HG02852 (cell line): Measurements from ENCODE around the gene TRIM28.

ENCODE experiments used
- ATAC-seq: cut with Tn5 transposase; IDR thresholded peaks from one replicate; pipeline ENCODE4 v1.9.1; 2021; ENCODE audit warnings: mild to moderate bottlenecking, moderate library complexity; ENCODE audit not compliant: unreplicated experiment

The TRIM28 gene

DNA sequence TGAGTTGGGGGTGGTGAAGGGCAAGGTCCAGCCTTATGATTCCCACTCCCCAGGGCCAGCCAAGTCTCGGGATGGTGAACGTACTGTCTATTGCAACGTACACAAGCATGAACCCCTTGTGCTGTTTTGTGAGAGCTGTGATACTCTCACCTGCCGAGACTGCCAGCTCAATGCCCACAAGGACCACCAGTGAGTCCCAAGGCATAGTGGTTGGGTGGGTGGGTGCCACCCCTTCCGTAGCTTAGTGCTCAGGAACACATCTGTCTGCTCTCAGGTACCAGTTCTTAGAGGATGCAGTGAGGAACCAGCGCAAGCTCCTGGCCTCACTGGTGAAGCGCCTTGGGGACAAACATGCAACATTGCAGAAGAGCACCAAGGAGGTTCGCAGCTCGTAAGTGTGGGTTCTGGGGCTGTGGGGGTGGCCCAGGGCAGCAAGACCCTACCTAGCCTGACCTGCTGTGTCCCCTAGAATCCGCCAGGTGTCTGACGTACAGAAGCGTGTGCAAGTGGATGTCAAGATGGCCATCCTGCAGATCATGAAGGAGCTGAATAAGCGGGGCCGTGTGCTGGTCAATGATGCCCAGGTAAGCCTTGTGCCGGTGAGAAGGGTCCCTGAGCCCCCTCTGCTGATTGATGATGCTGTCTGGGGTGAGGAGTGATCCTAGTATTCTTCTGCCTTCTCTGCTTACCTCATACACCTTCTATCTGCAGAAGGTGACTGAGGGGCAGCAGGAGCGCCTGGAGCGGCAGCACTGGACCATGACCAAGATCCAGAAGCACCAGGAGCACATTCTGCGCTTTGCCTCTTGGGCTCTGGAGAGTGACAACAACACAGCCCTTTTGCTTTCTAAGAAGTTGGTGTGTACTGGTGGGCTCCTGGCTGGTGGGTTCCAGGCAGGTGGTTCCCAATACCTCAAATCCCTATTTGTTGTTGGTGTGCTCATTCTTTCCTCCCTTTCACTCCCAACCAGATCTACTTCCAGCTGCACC lies 3.8 kb downstream of the TRIM28 start:
- no peak for ATAC-seq

DNA sequence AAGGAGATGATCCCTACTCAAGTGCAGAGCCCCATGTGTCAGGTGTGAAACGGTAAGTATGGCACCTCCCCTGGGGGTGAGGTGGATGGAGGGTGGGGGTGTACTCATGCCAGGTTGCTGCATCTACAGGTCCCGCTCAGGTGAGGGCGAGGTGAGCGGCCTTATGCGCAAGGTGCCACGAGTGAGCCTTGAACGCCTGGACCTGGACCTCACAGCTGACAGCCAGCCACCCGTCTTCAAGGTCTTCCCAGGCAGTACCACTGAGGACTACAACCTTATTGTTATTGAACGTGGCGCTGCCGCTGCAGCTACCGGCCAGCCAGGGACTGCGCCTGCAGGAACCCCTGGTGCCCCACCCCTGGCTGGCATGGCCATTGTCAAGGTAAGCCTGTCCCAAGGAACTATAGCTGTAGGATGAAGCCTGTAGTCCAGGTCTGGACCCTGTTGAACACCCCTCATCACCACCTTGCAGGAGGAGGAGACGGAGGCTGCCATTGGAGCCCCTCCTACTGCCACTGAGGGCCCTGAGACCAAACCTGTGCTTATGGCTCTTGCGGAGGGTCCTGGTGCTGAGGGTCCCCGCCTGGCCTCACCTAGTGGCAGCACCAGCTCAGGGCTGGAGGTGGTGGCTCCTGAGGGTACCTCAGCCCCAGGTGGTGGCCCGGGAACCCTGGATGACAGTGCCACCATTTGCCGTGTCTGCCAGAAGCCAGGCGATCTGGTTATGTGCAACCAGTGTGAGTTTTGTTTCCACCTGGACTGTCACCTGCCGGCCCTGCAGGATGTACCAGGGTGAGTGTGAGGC lies 5.2 kb downstream of the TRIM28 start:
- ATAC-seq = no peak

DNA sequence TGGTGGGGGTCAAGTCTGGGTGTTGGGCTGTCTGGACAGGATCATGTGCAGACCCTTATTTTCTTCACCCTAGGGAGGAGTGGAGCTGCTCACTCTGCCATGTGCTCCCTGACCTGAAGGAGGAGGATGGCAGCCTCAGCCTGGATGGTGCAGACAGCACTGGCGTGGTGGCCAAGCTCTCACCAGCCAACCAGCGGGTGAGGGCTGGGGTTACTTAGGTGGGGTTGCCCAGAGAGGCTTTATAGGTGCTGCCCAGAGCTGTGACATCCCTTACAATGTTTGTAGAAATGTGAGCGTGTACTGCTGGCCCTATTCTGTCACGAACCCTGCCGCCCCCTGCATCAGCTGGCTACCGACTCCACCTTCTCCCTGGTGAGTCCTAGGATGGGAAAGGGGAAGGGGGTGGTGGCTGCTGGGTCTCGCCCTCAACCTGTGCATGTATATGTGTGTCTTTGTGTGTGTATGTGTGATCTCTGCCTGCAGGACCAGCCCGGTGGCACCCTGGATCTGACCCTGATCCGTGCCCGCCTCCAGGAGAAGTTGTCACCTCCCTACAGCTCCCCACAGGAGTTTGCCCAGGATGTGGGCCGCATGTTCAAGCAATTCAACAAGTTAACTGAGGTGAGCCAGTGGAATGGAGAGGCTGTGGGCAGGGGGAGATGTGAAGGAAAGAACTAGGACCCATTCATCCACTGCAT lies 5.9 kb downstream of the TRIM28 start:
- no peak for ATAC-seq

DNA sequence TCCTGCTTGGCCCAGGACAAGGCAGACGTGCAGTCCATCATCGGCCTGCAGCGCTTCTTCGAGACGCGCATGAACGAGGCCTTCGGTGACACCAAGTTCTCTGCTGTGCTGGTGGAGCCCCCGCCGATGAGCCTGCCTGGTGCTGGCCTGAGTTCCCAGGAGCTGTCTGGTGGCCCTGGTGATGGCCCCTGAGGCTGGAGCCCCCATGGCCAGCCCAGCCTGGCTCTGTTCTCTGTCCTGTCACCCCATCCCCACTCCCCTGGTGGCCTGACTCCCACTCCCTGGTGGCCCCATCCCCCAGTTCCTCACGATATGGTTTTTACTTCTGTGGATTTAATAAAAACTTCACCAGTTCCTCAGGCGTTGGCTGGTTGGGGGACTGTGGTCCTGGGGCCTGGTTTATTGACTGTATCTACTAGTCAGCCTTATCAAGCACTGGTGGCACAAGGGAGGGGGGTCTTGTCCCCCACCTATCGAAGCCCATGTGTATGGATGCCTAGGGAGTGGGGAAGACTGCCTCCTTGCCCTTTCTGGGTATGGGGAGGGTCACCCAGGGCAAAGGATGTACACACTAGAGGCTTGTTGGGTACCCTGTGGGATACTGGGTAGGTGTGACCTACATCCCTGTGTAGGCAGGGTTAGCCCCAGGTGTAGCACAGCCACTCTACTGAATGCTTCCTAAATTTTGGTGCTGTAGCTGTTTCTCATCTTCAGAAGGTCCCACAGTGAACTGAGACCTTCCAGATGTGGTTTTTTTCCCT lies 6.7 kb downstream of the TRIM28 start:
- no peak for ATAC-seq

DNA sequence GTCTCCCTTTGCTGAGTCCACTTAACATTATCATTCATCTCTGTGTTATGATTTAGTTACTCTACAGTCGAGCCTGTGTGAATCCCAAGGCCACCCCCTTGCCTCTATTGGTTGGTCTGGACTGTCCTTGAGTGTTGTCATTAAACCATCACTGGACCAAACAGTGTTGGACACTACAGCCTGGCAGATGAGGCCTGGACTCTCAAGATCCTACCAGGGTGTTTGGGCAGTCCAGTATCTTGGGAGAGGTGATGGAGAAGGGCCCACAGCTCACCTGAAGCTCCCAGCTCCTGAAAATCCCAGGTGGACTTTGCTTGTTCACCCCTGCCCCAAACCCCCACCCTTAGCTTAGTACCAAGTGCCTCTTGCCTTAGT lies 7.2 kb downstream of the TRIM28 start:
- ATAC-seq = no peak

DNA sequence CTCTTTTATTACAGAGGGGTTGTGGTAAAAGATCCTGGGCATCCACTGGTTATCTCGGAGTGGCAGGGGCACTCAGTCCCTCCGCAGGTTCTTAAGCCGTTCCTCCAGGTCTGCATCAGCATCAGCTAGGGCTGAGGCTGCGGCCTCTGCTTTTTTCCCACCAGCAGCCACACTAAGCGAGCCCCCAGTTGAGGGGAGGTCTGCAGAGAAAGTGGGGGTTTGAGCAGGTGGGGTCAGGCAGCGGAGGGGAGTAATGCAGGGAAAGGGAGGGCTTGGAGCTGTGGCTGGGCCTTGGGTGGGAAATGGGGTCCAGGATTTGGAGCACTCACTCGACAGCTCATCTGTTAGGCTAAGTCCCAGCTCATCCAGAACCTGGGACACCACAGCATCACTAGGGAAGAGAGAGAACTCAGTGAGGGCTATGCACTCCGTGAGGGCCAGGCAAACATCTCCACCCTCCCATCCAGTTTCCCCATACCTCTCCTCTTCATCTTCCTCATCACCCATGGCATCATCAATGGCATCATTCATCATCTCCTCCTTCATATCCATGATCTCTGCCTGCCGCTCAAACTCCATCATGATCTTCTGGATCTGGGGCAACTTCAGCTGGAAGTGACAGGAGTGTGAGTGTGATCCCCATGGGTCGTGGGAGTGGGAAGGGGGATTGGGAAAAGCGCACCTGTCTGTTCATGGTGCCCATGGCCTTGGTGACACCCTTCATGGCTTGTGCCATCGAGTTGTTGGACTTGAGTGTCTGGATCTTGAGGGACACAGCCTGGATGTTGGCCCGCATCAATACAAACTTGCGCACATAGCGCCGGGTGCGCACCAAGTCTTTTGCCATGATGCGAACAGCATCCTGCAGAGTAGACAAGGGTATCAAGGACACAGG lies 8.0 kb downstream of the TRIM28 start:
- no peak for ATAC-seq

DNA sequence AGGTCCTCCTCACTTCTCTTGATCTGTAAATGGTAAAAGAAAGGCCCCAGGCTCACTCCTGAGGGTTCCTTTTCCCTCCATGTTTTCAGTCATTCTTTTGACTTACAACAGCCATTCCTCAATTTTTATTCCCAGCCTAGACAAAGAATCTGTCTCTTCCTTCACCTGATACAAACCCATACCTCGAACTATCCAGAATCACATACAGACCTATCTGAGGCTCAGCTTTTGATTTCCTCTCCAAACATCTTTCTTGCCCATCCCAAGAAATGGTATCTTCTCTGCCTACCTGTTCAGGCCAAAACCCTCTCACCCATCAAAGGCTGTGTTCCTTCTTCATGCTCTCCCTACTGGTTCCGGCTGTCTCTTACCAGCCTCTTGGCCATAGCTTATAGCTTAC lies 8.8 kb downstream of the TRIM28 start:
- ATAC-seq = no peak

DNA sequence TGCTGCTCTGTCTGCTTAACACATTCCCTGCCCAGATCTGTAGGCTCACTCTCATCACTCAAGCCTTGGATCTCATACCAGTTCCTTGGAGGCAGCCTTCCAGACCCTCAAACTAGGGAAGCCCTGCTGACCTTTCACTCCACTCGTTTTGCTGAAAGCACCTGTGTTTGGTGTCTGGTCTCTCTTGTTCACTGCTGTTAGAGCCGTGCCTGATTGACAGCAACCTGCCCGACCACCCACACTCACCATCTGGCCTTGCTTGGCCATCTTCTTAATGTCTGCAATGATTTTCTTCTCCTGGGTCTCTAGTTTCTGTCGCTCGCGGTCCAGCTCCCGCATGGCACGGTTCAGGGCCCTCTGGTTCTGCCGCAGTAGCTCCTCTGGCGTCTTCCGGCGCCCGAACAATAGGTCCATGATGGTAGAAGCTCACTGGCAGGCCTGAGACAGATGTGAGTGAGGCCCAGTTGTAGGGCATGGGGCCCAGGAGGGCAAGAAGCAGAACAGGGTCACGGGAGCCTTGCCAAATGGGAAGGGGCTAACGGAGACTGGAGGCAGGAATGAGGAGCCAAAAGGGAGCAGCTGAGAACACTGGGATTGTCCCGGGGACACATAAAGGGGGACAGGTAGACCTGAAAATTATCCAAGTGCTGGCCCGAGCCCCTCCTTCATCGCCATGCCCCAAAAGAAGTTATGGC lies 10.1 kb downstream of the TRIM28 start:
- no peak for ATAC-seq

DNA sequence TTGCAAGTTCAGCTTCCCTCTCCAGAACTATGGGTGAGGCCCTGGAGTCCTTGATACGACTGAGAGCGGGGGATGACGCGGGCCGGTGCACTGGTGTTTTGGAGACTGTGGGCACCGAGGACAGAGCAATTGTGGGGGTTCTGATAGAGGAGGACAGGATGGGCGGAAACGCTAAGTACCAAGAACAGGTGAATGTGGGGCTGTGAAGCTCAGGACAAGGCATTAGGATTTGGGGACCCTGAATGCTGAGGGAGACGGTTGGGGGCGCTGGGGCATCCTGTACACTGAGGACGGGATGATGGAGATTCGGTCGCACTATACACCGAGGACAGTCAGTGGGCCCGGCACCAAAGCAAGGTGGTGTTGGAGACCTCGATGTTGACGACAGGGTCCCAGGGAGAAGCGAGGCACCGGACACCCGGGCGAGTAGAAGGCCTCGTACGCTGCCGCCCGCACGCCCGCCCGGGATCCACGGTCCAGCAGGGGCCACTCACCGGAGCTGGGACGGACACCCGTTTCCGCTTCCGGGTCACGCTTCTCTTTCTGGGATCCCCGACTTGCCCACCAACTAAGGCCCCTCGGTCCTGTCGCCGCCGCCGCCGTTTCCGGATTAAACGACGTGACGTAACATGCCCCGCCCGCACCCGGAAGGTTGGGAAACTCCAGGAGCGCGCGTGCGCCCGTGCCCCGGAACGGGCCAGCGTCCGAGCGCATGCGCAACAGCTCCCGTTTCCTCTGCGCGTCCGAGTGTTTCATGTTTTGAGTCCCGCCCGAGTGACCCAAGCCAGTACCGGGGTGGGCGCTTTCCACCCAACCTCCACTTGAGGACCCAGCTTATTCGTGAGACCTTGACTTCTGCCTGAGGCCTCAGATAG lies 10.9 kb downstream of the TRIM28 start, which contains the start of gene CHMP2A:
CHMP2A (minus strand) TSS at position 612 of the 875 bp plus-strand sequence. CDS start 893 bp downstream, outside the sequence.
- ATAC-seq = peak; percentile 35

DNA sequence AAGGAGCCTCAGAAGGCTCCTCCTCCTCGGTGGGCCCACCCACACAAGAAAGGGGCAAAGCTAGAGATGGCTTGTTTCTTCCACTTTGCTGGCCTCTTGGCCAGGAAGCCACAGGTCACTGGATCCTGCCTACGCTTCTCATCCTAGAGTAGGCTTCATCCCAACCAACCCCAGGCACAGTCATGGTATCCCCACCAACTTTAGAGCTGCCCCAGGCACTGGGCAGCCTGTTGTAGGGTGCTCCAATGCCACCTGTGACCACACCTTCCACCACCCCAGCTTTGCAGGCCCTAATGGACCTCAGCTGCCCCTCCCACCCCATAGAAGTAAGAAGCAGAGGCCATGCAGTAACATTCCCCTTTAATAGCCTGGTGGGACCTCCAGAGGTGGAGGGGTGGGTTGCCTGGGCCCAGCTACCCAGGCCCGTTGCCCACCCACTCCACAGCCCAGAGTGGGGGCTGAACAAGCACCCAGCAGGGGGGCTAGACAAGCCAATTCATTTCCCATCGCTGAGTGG lies 11.6 kb downstream of the TRIM28 start:
- ATAC-seq = no peak

DNA sequence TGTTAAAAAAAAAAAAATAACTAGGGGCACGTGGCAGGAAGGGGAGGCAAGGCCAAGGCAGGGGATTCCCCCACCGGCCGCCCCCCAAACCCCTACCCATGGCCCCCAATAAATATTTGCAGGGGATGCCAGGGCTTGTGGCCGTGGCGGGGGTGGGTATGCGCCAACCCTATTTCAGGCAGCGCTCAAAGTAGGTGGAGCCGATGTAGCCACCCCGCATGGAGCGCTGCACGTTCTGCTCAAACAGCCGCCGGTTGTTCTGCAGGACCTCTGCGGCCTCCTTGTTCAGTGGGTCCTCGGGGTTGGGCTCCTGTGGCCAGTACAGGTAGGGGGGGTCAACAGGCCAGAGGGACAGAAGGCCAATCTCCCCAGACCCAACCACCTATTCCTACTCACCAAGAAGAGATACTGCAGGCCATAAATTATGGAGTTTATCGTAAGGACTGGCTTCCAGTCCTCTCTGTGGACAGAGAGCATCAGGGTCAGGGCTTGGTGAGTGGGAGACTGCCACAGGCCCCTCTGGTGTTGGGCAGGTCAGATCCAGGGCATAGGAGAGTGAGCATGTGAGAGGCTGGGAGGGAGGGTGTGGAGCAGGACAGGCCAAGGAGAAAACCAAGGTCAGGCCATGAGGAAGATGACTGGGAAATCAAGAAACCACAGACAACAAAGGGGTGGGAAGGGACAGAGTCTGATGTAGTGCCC lies 12.2 kb downstream of the TRIM28 start:
- no peak for ATAC-seq

DNA sequence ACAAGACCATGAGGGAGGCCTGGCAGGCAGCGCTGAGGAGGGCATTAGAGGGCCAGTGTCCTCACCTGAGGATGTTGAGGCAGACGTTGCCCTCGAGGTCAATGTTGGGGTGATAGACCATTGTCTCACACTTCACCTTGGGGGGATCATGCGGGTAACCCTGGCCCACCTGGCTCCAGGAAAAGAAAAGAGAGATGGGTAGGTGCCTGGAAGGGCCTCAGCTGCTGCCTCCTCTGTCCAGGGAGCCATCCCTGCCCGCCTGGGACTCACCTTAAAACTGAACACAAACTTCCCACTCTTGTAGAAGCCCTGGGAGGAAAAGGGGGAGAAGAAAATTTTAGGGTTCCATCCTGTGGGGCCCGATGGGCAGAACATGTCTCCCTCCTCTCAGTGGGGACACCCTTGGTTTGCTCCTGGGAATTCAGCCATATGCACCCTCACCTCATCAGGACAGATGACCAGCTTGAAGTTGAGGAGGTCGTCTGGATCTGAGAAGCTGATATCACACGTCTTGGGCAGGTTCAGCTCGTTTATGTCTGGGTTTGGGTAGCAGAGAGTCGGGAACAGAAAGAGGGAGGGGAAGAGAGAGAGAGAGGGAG lies 12.9 kb downstream of the TRIM28 start:
- ATAC-seq = no peak

DNA sequence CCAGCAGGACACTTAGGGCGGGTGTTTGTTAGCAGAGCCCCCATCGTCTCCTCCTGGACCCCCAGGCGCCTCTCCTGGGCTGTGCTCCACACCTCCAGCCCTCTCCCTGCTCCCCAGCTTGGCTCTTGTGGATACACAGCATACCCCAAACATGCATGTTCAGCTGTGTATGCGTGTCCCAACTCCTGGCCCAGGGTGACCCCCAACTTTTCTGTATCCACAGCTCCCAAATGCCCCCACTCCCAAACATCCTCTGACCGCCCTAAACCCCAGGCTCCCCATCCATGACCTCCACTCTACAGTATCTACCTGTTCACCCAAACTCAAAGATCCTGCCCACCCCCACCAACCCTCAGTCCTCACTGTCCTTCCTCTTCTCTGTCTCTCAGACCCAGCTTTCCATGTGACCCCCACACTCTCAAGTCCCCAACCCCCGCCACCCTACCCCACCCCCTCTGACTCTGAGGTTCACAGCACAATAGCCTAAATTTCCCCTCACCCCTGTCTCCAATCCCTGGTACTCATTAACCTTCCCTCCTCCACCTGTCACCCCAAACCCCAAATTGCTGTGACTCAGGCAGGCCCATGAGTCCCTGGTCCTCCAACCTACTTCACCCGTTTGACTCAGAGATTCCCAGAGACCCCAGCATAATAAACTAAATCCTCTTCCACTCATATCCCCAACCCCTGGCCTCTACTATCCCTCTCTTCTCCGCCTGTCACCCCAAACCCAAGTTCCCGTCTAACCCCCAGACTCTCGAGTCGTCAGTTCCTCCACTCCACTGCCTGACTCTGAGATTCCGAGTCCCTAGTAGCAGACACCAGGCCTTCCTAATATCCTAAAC lies 13.6 kb downstream of the TRIM28 start:
- ATAC-seq = no peak

DNA sequence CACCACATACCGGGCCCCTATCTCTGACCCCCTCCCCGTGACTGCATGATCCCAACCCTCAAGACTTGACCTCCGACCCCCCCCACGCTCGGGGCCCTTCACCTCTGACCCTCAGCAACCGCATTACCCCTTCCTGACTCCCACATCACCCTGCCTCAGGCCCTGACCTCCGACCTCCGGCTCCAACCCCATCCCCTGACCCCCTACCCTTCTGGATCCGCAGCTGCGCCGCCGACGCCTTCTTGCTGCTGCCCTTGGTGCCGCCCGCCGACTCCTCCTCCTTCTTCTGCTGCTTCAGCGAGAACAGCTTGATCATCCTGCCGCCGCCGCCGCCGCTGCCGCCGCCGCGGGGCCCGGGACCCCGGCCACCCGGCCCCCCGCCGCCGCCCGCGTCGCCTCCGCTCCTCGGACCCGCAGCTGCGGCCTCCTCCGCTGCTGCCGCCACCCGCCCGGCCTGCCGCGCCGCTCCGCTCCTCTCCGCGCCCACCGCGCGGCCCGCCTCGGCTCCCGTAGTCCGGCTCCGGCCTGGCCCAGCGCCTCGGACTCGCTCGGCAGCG lies 14.3 kb downstream of the TRIM28 start, which contains the start of gene UBE2M:
UBE2M (minus strand) TSS at position 546 of the 557 bp plus-strand sequence; CDS start at position 316, 230 bp downstream.
- ATAC-seq = no peak

DNA sequence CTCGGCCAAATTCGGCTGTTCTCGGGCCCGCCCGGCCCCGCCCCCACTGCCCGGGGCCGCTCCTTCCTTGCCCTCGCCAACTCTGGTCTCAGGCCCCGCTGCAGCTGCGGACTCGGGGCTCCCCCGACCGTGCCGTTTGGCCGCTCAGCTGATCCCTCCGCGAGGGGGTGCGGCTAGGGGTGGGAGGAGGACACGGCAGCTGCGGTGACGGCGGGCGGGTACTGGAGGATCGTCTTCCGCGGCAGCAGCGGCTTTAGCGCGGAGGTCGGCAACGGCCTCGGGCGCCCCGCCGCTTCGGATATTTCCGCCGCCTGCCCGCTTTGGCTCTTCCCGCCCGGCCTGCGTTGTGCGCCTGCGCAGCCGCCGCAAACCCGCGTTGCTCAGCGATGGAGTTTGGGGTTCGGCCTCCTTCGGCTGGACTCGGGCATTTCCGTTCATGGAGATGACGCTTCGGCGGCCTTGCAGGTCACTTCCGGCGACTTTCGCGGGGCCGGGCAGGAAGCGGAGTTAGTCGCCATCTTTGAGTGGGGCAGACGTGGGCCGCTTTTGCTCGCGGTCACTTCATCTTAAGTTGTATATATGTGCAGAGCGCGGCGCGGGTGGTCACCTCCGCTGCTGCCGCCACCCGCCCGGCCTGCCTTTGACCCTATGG lies 14.9 kb downstream of the TRIM28 start:
- peak; percentile 57 for ATAC-seq
